ENCODE measurements around the gene EFHD2. TPM values are rescaled to one million over a fixed set of nuclear protein-coding genes. Genes with fewer than 3 reads are reported as not detected.
"Not testable (repeated sequence)": the region's sequence is repeated elsewhere in the genome, so short reads cannot be mapped to it uniquely, and the experiment has no call there.

The EFHD2 gene
- total and polyA plus RNA-seq, 2 donors: 36.3 to 62.3 TPM

DNA sequence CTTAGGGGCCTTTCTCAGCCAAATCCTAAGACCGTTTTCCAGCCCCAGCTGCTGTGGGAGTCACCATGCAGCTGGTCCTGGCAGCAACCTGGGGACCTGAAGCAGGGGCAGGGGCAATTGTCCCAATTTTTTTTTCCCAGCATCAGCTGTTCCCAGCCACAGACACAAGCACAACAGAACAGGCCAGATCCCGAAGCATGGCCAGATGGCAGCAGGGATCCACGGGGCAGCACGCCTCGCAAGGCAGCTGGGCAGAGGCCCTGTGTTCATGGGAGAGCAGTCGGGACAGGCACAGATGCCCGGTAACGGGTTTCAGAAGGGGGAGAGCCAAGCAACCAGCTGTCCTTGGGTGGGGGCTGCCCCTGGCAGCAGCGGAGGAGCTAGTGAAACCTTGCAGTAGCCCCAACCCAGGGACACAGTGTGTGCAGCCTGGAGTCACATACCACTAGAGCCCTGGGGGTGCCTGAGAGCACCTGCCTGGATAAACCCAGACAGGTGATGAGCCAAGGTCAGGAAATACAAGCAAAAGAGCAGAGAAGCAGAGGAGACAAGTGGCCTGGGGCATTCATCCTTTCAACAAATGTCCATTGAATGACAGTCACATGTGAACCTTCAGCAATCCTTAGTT is 60.2 kb downstream of the EFHD2 start:
- not testable (repeated sequence) for H3K4me1 ChIP-seq (ENCODE audit: control insufficient read depth in 2 of 2, insufficient read depth in 2 of 2, low read length in 2 of 2); H3K27me3 ChIP-seq (ENCODE audit: control insufficient read depth in 2 of 2, insufficient read depth in 1 of 2, low read length in 1 of 2); H3K27ac ChIP-seq (ENCODE audit: low read depth in 1 of 2, low read length in 1 of 2); H3K36me3 ChIP-seq (ENCODE audit: control insufficient read depth in 2 of 2, insufficient read depth in 2 of 2, low read length in 1 of 2); H3K9me3 ChIP-seq (ENCODE audit: control insufficient read depth in 2 of 2, insufficient read depth in 1 of 2, low read length in 1 of 2); DNase-seq (ENCODE audit: low read depth in 6 of 9, low spot score in 9 of 9); H3K4me3 ChIP-seq (ENCODE audit: low read length in 2 of 2)
- WGBS: 89% methylated on average over 9 of the region's 9 CpGs

DNA sequence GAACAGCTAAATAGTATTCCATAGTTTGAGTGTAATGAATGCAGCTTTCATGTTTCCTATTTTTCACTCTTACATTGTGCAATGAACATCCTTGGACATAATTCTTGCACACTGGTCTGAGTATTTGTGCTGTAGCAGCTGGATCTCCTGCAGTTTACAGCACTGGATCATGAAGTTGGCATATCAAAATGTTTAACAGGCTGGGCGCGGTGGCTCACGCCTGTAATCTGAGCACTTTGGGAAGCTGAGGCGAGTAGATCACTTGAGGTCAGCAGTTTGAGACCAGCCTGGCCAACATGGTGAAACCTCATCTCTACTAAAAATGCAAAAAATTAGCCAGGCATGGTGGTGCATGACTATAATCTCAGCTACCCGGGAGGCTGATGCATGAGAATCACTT is 61.4 kb downstream of the EFHD2 start:
- not testable (repeated sequence) for H3K27me3 ChIP-seq (ENCODE audit: control insufficient read depth in 2 of 2, insufficient read depth in 1 of 2, low read length in 1 of 2); H3K4me3 ChIP-seq (ENCODE audit: low read length in 2 of 2); H3K27ac ChIP-seq (ENCODE audit: low read depth in 1 of 2, low read length in 1 of 2); H3K4me1 ChIP-seq (ENCODE audit: control insufficient read depth in 2 of 2, insufficient read depth in 2 of 2, low read length in 2 of 2); H3K36me3 ChIP-seq (ENCODE audit: control insufficient read depth in 2 of 2, insufficient read depth in 2 of 2, low read length in 1 of 2); DNase-seq (ENCODE audit: low read depth in 6 of 9, low spot score in 9 of 9); H3K9me3 ChIP-seq (ENCODE audit: control insufficient read depth in 2 of 2, insufficient read depth in 1 of 2, low read length in 1 of 2)
- 93% methylated on average over 5 of the region's 5 CpGs for WGBS

DNA sequence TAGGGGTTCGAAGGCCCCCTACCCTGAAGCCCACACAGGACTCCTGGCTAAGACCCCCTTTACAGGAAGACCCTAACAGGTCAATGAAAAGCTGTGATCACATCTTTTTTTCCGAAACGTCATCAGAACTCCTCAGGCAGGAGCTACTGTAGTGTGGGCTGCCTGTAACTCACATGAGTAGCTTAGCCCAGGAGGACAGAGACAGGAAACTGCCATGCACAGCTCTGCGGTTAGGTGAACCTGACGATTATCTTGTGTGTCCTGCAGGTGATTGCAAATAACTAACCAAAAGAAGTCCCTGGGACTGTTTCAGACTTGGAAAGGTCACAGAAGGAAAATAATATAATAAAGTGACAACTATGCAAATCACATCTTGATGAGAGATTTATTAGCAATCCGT is 62.0 kb downstream of the EFHD2 start:
- 86% methylated on average over 6 of the region's 6 CpGs for WGBS
- not testable (repeated sequence) for DNase-seq (ENCODE audit: low read depth in 6 of 9, low spot score in 9 of 9); H3K4me3 ChIP-seq (ENCODE audit: low read length in 2 of 2); H3K27ac ChIP-seq (ENCODE audit: low read depth in 1 of 2, low read length in 1 of 2); H3K27me3 ChIP-seq (ENCODE audit: control insufficient read depth in 2 of 2, insufficient read depth in 1 of 2, low read length in 1 of 2); H3K4me1 ChIP-seq (ENCODE audit: control insufficient read depth in 2 of 2, insufficient read depth in 2 of 2, low read length in 2 of 2); H3K9me3 ChIP-seq (ENCODE audit: control insufficient read depth in 2 of 2, insufficient read depth in 1 of 2, low read length in 1 of 2); H3K36me3 ChIP-seq (ENCODE audit: control insufficient read depth in 2 of 2, insufficient read depth in 2 of 2, low read length in 1 of 2)

DNA sequence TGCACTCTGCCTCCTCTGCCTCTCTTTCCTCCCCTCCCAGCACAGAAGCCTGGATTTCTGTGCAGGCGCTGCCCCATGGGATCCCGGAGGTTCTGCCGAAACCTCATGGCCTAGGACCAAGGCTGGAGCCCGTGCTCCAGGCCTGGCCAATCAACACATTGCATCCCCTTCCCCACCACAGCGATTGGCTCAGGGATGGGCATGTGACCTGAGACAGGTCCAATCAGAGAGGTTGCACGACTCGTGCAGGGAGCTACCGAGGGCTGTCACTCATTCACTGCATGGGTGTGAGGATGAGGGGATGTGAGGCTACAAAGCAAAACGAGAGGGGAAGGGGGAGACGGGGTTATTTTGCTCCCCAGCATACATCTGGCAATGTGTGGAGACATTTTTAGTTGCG is 62.9 kb downstream of the EFHD2 start:
- no peaks in the 10 kb centered on the region for H3K27me3 ChIP-seq (ENCODE audit: control insufficient read depth in 2 of 2, insufficient read depth in 1 of 2, low read length in 1 of 2)
- no peaks in the 10 kb centered on the region for H3K9me3 ChIP-seq (ENCODE audit: control insufficient read depth in 2 of 2, insufficient read depth in 1 of 2, low read length in 1 of 2)
- H3K4me1 ChIP-seq (ENCODE audit: control insufficient read depth in 2 of 2, insufficient read depth in 2 of 2, low read length in 2 of 2): no peaks in the 10 kb centered on the region
- no peak overlapping the region for H3K4me3 ChIP-seq (ENCODE audit: low read length in 2 of 2)
- DNase-seq (ENCODE audit: low read depth in 6 of 9, low spot score in 9 of 9): no peak
- H3K36me3 ChIP-seq (ENCODE audit: control insufficient read depth in 2 of 2, insufficient read depth in 2 of 2, low read length in 1 of 2): no peaks in the 10 kb centered on the region
- no peak overlapping the region for H3K27ac ChIP-seq (ENCODE audit: low read depth in 1 of 2, low read length in 1 of 2)
- WGBS: 96% methylated on average over 11 of the region's 11 CpGs

DNA sequence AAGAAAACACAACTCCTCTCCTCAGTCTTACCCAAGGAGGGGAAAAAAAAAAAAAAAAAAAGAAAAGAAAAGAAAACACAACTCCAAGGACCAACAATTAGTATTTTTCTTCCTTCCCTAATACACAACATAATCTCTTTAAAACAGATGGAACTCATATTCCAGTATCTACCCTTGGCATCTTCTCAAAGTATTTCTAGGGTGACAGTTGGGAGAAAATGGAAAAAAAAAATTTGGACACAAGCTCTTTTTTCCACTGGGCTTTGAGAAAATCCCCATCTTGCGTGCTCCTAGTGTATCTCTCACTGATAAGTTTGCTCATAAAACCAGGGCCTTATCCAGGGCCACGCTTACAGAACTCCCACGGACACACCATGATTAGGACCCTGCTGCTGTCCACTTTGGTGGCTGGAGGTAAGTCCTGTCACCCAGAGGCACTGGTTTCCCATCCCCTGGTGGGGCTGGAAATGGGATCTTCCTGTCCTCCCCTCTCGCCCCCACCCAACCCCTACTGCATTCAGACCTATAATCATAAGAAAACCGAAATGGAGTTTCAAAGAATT is 66.1 kb downstream of the EFHD2 start, which contains the start of gene CELA2B:
Gene CELA2B, plus strand, starts transcription at position 353 of the 563 bp plus-strand sequence. Its CDS starts 22 bp downstream, at position 375.
- H3K27me3 ChIP-seq (ENCODE audit: control insufficient read depth in 2 of 2, insufficient read depth in 1 of 2, low read length in 1 of 2): no peaks in the 10 kb centered on the region
- no peak for DNase-seq (ENCODE audit: low read depth in 6 of 9, low spot score in 9 of 9)
- H3K4me3 ChIP-seq (ENCODE audit: low read length in 2 of 2): no peak within 1 kb of the TSS
- H3K4me1 ChIP-seq (ENCODE audit: control insufficient read depth in 2 of 2, insufficient read depth in 2 of 2, low read length in 2 of 2): no peaks in the 10 kb centered on the region
- no peaks in the 10 kb centered on the region for H3K36me3 ChIP-seq (ENCODE audit: control insufficient read depth in 2 of 2, insufficient read depth in 2 of 2, low read length in 1 of 2)
- WGBS: 96% methylated on average over 5 of the region's 5 CpGs
- H3K9me3 ChIP-seq (ENCODE audit: control insufficient read depth in 2 of 2, insufficient read depth in 1 of 2, low read length in 1 of 2): no peaks in the 10 kb centered on the region
- no peak within 1 kb of the TSS for H3K27ac ChIP-seq (ENCODE audit: low read depth in 1 of 2, low read length in 1 of 2)

DNA sequence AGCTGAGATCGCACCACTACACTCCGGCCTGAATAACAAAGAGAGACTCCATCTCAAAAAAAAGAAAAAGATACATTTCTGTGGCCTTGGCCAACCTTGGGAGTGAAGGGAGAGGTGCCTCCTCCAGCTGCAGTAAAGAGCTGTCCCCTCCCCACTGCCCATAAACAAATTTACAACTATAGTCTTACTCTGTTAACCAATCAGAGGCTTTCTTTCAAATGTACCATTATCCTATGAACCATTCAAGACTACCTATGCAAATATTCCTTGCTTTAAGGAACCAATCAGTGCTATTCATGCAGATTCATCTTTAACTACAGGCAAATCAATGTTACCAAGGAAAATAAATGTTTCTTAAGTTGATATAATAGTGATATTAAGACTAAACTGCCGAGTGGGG is 67.2 kb downstream of the EFHD2 start:
- no peak for DNase-seq (ENCODE audit: low read depth in 6 of 9, low spot score in 9 of 9)
- WGBS: 99% methylated on average over 3 of the region's 3 CpGs
- H3K27ac ChIP-seq (ENCODE audit: low read depth in 1 of 2, low read length in 1 of 2): no peak overlapping the region
- H3K36me3 ChIP-seq (ENCODE audit: control insufficient read depth in 2 of 2, insufficient read depth in 2 of 2, low read length in 1 of 2): no peaks in the 10 kb centered on the region
- H3K4me1 ChIP-seq (ENCODE audit: control insufficient read depth in 2 of 2, insufficient read depth in 2 of 2, low read length in 2 of 2): no peaks in the 10 kb centered on the region
- H3K4me3 ChIP-seq (ENCODE audit: low read length in 2 of 2): no peak overlapping the region
- H3K9me3 ChIP-seq (ENCODE audit: control insufficient read depth in 2 of 2, insufficient read depth in 1 of 2, low read length in 1 of 2): no peaks in the 10 kb centered on the region
- no peaks in the 10 kb centered on the region for H3K27me3 ChIP-seq (ENCODE audit: control insufficient read depth in 2 of 2, insufficient read depth in 1 of 2, low read length in 1 of 2)

DNA sequence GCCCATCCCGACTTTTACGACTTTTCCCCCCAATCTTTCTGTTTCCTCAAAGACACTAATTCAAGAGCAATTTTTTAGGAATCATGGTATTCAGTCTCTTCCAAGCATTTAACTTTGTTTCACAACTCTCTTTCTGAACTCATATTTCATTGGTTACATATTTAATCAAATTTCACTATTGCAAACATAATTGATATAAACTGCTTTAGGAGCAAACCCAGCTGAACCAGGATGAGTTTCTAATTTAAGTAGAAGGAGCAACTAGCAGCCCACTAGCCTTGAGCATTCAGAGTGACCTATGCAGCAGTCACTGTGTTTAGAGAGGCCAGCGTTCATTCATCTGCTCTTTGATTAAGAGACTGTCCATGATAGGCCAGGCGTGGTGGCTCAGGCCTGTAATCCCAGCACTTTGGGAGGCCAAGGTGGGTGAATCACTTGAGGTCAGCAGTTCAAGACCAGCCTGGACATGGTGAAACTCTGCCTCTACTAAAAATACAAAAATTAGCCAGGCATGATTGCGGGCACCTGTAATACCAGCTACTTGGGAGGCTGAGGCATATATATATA is 68.0 kb downstream of the EFHD2 start:
- H3K4me1 ChIP-seq (ENCODE audit: control insufficient read depth in 2 of 2, insufficient read depth in 2 of 2, low read length in 2 of 2): no peaks in the 10 kb centered on the region
- H3K9me3 ChIP-seq (ENCODE audit: control insufficient read depth in 2 of 2, insufficient read depth in 1 of 2, low read length in 1 of 2): no peaks in the 10 kb centered on the region
- no peaks in the 10 kb centered on the region for H3K27me3 ChIP-seq (ENCODE audit: control insufficient read depth in 2 of 2, insufficient read depth in 1 of 2, low read length in 1 of 2)
- DNase-seq (ENCODE audit: low read depth in 6 of 9, low spot score in 9 of 9): no peak
- no peaks in the 10 kb centered on the region for H3K36me3 ChIP-seq (ENCODE audit: control insufficient read depth in 2 of 2, insufficient read depth in 2 of 2, low read length in 1 of 2)
- no peak overlapping the region for H3K4me3 ChIP-seq (ENCODE audit: low read length in 2 of 2)
- WGBS: 97% methylated on average over 5 of the region's 5 CpGs
- H3K27ac ChIP-seq (ENCODE audit: low read depth in 1 of 2, low read length in 1 of 2): no peak overlapping the region

Other genes starting within 250 kb of the EFHD2 start
- 0.66 TPM for gene FHAD1, start 162.7 kb upstream of the EFHD2 start, total RNA-seq
- gene FHAD1, start 162.7 kb upstream of the EFHD2 start, polyA plus RNA-seq: 0.71 TPM
- not detected for gene CTRC, start 28.6 kb downstream of the EFHD2 start, total RNA-seq
- gene CTRC, start 28.6 kb downstream of the EFHD2 start, polyA plus RNA-seq: 1.6 TPM
- gene CELA2A, start 46.8 kb downstream of the EFHD2 start, total RNA-seq: 0.14 TPM
- gene CELA2A, start 46.8 kb downstream of the EFHD2 start, polyA plus RNA-seq: 0.41 TPM
- 0.28 TPM for gene CELA2B, start 66.2 kb downstream of the EFHD2 start, total RNA-seq
- gene CELA2B, start 66.2 kb downstream of the EFHD2 start, polyA plus RNA-seq: 0.16 TPM
- gene CASP9, start 114.3 kb downstream of the EFHD2 start, total RNA-seq: 5.6 TPM
- gene CASP9, start 114.3 kb downstream of the EFHD2 start, polyA plus RNA-seq: 27.4 TPM
- gene DNAJC16, start 117.0 kb downstream of the EFHD2 start, total RNA-seq: 6.5 TPM
- gene DNAJC16, start 117.0 kb downstream of the EFHD2 start, polyA plus RNA-seq: 8.4 TPM
- 3.8 TPM for gene AGMAT, start 175.2 kb downstream of the EFHD2 start, total RNA-seq
- gene AGMAT, start 175.2 kb downstream of the EFHD2 start, polyA plus RNA-seq: 4.2 TPM
- 7.4 TPM for gene DDI2, start 207.6 kb downstream of the EFHD2 start, total RNA-seq
- gene DDI2, start 207.6 kb downstream of the EFHD2 start, polyA plus RNA-seq: 10.5 TPM